Ascending aorta (tissue), 2 donors: ENCODE data around the gene AIFM3. TPM values are rescaled to one million over a fixed set of nuclear protein-coding genes. Genes with fewer than 3 reads are reported as not detected.

Experiments
- DNase-seq, 2 donors: peaks; one replicate each; pipeline ENCODE4 v3.0.0-alpha.2; 2019; ENCODE audit warnings: low spot score in 2 of 2
- H3K27ac ChIP-seq, 2 donors: fragments of 200-600 bp; sonication (generic); one replicate each; pipeline ENCODE4 v1.5.1; 2016 to 2017; ENCODE audit warnings: mild to moderate bottlenecking in 1 of 2
- H3K27me3 ChIP-seq: fragments of 200-600 bp; sonication (generic); one replicate; pipeline ENCODE4 v1.5.1; 2017
- H3K36me3 ChIP-seq, 2 donors: fragments of 200-600 bp; sonication (generic); one replicate each; pipeline ENCODE4 v1.5.1; 2016
- H3K4me1 ChIP-seq, 2 donors: fragments of 200-600 bp; sonication (generic); one replicate each; pipeline ENCODE4 v1.5.1; 2016 to 2017; ENCODE audit warnings: mild to moderate bottlenecking in 1 of 2
- H3K4me3 ChIP-seq, 2 donors: fragments of 200-600 bp; sonication (generic); one replicate each; pipeline ENCODE4 v1.5.1; 2016 to 2017; ENCODE audit warnings: mild to moderate bottlenecking in 1 of 2
- H3K9me3 ChIP-seq, 2 donors: fragments of 200-600 bp; sonication (generic); one replicate each; pipeline ENCODE4 v1.5.1; 2016
- intact Hi-C: fragments of 100-400 bp; cut with DNase I; formaldehyde crosslinking; loops from one replicate; pipeline ENCODE4 v1.15.1; 2023
- total RNA-seq: library from RNA; depleted of rRNA; stranded (reverse); fragments of >200 nt; gene quantifications from one replicate; pipeline ENCODE4 v1.1.0, GENCODE V29; 2016
- TF ChIP-seq, protein P1 (sequence below), 3 experiments: fragments of 200-600 bp in 2 of 3; fragments of 450-650 bp in 1 of 3; sonication (generic) in 2 of 3; IDR thresholded peaks; one replicate each; pipeline ENCODE4 v1.5.1; 2016 to 2019; ENCODE audit warnings: antibody characterized with exemption in 3 of 3, mild to moderate bottlenecking in 1 of 3, moderate library complexity in 1 of 3

Gene AIFM3
- total RNA-seq, 1 donor from 2014 or later, result not detected

DNA sequence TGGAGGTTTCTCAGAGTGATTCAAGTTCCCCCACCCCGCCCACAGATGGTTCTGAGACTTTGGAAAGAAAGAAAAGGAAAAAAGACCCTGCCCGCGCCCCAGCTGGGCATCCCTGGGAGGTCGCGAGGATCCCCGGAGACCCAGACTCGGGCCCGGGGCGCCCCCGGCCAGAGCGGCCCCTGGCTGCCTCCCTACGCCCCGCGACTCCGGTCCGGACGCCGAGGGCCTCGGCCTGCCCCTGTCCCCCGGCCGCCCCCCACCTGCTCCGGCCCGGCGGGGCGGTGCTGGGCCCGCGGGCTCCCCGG lies 2.3 kb upstream of the AIFM3 start:
- TF ChIP-seq, protein P1, sequence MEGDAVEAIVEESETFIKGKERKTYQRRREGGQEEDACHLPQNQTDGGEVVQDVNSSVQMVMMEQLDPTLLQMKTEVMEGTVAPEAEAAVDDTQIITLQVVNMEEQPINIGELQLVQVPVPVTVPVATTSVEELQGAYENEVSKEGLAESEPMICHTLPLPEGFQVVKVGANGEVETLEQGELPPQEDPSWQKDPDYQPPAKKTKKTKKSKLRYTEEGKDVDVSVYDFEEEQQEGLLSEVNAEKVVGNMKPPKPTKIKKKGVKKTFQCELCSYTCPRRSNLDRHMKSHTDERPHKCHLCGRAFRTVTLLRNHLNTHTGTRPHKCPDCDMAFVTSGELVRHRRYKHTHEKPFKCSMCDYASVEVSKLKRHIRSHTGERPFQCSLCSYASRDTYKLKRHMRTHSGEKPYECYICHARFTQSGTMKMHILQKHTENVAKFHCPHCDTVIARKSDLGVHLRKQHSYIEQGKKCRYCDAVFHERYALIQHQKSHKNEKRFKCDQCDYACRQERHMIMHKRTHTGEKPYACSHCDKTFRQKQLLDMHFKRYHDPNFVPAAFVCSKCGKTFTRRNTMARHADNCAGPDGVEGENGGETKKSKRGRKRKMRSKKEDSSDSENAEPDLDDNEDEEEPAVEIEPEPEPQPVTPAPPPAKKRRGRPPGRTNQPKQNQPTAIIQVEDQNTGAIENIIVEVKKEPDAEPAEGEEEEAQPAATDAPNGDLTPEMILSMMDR (IDR thresholded peaks at IDR 0.05), result no peak
- no peaks in the 10 kb centered on the region for H3K9me3 ChIP-seq
- H3K4me3 ChIP-seq, result peak overlapping the region; percentile 28 to 61
- intact Hi-C loops, result loop anchor here (10.0 kb wide), 1 partner anchor 110 kb away; no protein-coding TSS in a partner anchor
- no peak for DNase-seq
- no peak overlapping the region for H3K27ac ChIP-seq
- peaks cover 0 to 3% of the 10 kb centered on the region in 2 donors for H3K4me1 ChIP-seq
- peaks cover 12% of the 10 kb centered on the region for H3K27me3 ChIP-seq
- H3K36me3 ChIP-seq, result no peaks in the 10 kb centered on the region

DNA sequence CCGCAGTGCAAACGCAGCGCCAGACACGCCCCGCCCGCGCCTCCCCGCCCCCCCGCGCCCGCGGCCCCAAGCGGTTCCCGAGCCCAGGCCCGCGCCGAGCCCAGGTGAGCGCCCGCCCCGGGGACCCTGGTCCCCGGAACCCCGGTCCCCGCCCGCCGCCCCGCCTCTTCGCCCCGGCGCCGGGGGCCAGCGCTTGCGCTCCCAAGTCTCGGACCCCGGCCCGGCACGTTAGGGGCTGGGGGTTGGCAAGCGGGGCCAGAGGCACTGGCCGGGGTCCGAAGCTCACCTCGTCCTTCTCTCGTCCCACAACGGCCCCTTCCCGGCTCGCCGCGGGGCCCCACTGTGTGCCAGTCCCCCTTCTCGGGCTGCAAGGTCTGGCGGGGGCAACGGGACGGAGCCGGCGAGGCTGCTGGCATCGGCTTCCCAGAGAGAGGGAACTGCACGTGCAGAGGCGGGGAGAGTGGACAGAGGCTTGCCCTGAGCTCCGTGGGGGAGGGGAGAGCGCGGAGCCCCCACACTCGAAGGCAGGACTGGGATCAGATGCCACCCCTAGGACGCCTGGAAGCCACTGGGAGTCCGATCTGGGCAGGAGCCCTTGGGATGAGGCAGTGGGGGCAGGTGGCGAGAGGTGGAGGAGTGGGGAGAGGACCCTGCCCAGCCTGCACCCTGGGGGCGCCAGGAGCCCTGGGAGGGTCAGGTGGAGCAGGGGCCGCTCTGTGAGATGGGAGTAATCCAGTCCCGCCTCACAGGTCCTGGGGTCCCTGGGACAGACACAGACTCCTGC lies 1.8 kb upstream of the AIFM3 start:
- no peak for DNase-seq
- Histone ChIP-seq H3K27ac (no peak overlapping the region), H3K4me3 (peak overlapping the region; percentile 28 to 61), H3K27me3 (peaks cover 12% of the 10 kb centered on the region), H3K36me3 (no peaks in the 10 kb centered on the region), H3K9me3 (no peaks in the 10 kb centered on the region), H3K4me1 (peaks cover 0 to 3% of the 10 kb centered on the region in 2 donors)
- intact Hi-C loops, result loop anchor here (10.0 kb wide), 1 partner anchor 110 kb away; no protein-coding TSS in a partner anchor
- TF ChIP-seq, protein P1 (IDR thresholded peaks at IDR 0.05), result no peak

DNA sequence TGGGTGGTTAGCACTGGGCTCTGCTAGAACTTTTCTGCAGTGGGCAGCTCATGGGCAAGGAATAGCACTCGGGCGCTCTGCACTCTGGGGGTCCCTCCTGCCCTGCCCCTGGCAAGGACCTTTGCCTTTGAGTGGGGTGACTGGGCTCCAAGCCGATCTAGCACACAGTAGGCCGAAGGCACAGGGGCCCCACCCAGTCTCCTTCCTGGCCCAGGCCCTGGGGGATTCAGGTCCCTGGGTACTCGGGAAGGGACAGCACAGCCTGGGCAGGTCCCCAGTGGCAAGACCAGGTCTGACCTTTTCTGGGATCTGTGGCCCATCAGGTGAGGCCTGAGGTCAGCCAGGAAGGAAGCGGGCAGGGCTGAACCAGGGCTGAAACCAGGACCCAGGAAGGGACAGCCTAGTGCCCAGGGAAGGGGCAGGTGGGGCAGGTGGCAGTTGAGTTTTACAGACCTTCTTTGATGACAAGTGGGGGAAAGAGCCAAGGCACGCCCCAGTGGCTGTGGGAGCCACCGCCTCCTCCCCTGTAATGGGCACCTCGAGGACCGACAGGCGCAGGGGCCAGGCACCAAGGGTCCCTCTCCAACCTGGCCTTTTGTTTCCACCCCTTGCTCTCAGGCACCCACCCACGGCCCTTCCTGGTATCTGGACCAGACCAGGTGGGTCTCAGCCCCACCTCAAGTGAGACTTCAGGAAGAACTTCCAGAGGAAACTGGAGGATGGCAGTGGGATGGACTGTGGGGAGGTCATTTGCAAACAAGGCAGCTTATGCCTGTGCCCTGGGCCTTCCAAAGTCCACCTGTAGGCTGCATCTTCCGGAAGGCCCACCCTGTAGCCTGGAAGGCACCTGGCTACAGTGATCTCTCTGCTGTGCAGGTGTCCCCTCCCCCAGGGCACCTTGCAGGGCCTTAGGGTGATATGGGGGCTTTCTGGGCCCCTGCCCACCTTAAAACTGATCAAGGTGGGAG lies 883 bp upstream of the AIFM3 start:
- Histone ChIP-seq H3K27ac (no peak overlapping the region), H3K36me3 (no peaks in the 10 kb centered on the region), H3K27me3 (peaks cover 12% of the 10 kb centered on the region), H3K9me3 (no peaks in the 10 kb centered on the region), H3K4me3 (no peak overlapping the region), H3K4me1 (peaks cover 0 to 3% of the 10 kb centered on the region in 2 donors)
- intact Hi-C loops, result loop anchor here (10.0 kb wide), 1 partner anchor 109 kb away; no protein-coding TSS in a partner anchor
- TF ChIP-seq, protein P1 (IDR thresholded peaks at IDR 0.05), result no peak
- no peak for DNase-seq

DNA sequence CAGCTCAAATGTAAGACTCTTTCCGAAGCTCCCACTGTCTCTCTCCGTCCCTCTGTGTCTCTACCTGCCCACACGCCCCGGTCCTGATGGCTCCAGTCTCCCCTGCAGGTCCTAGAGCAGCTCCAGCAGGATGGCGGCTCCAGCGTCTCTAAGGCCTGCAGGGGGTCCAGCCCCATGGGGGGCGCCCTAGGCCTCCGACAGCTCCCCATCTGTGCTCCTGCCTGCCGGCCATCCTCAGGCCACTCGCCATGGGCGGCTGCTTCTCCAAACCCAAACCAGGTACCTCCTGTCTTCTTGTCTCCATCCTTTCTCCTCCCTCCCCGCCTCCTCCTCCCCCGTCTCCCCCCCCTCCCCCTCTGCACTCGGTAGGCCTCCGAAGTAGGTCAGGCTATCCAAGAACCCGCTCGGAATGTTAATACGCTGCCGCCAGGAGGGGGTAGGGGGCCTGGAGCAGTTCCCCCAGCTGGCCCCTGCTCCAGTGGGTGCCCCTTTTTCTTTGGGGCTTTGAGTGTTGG lies 699 bp downstream of the AIFM3 start:
- H3K9me3 ChIP-seq, result no peaks in the 10 kb centered on the region
- intact Hi-C loops, result loop anchor here (10.0 kb wide), 1 partner anchor 107 kb away; no protein-coding TSS in a partner anchor
- TF ChIP-seq, protein P1 (IDR thresholded peaks at IDR 0.05), result no peak
- peaks cover 0 to 3% of the 10 kb centered on the region in 2 donors for H3K4me1 ChIP-seq
- DNase-seq, result no peak
- no peak overlapping the region for H3K4me3 ChIP-seq
- H3K27me3 ChIP-seq, result peaks cover 12% of the 10 kb centered on the region
- H3K36me3 ChIP-seq, result no peaks in the 10 kb centered on the region
- H3K27ac ChIP-seq, result no peak overlapping the region

DNA sequence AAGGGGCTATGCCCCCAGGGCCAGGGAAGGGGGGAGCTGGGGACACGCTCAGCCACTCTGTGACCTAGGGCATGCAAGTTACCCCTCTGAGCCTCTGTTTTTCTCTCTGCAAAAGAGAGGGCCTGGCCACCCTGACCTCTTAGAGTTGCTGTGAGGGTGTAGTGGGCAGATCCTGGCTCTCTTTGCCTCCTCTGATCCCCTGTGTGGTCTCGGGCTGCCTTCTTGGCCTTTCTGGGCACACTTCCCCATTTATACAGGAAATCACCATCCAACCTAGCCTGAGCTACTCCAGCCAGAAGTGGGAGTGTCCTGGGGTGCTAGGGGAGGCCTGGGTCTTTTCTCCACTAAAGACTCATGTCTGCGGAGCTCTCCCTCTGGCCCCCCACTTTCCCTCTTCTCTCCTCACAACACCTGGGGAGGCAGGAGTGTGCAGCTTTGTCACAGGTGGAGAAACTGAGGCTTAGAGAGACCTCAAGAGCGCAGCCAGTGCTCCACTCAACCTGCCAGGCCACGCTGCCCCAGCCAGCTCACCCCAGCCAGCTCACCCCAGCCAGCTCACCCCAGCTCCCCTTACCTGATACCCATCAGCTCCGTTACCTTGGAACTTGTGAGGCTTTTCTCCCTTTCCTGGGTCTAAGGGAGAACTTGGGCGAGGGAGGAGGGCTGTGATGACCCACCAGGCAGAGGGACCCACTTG lies 1.4 kb downstream of the AIFM3 start:
- Histone ChIP-seq H3K36me3 (no peaks in the 10 kb centered on the region), H3K4me3 (no peak overlapping the region), H3K27me3 (peaks cover 12% of the 10 kb centered on the region), H3K27ac (no peak overlapping the region), H3K9me3 (no peaks in the 10 kb centered on the region), H3K4me1 (peaks cover 0 to 3% of the 10 kb centered on the region in 2 donors)
- intact Hi-C loops, result loop anchor here (10.0 kb wide), 1 partner anchor 106 kb away; no protein-coding TSS in a partner anchor
- no peak for DNase-seq
- TF ChIP-seq, protein P1 (IDR thresholded peaks at IDR 0.05), result no peak
